ENCODE measurements around the gene HES3. TPM values are rescaled to one million over a fixed set of nuclear protein-coding genes. Genes with fewer than 3 reads are reported as not detected.
A peak's percentile ranks its signal among the peaks of the same experiment; 100 is the strongest.

HES3 gene
- total RNA-seq, 1 experiment from 2014 or later = not detected

- DNase-seq (ENCODE audit: low spot score) = no peak
Measured at GRCh38 chr1:6262555-6263420, 18.8 kb downstream of the HES3 start.

GRCh38 chr1:6263716-6264115 is 19.7 kb downstream of the HES3 start:
- no peak for DNase-seq (ENCODE audit: low spot score)

DNA sequence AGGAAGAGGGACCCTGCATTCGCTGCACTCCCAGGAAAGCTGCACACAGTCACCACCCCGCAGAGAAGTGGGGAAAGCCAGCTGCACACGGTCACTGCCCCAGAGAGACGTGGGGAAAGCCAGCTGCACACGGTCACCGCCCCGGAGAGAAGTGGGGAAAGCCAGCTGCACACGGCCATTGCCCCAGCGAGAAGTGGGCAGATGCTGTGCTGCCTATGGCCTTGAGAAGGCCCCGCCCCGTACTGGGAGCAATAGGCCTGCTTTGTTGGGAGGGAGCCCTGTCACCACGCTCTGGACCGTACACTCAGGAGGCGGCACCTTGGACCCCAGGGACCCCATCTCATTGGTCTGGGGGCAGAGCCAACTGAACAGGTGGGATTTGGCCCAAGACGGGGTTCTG is 21.2 kb downstream of the HES3 start:
- DNase-seq (ENCODE audit: low spot score) = no peak

GRCh38 chr1:6266641-6267040 is 22.7 kb downstream of the HES3 start:
- DNase-seq (ENCODE audit: low spot score) = no peak

DNA sequence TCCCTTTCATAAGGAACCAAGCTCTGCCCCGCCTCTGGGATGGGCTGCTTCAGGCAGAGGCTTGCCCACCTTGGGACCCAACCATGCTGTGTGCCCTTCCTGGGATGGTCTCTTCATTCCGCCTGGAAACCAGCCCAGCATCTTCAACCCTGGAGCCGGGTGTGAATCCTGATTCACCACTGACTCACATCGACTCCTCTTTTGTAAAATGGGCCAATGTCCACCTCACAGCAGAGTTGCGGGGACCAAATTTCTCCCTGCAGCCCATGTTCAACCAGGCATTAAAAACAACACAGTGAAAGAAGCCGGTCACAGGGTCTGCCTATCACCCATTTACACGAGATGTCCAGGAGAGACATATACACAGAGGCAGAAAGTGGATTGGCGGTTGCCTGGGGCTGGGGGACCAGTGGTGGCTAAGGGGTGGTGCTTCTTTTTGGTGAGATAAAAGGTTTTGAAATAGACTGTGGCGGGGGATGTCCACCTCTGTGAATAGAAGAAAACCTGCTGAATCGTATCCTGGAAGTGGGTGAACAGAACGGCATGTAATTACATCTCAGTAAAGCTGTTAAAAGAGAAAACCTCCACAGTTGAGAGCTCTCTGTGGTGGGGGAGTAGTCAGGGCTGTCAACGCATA is 23.8 kb downstream of the HES3 start:
- DNase-seq (ENCODE audit: low spot score) = no peak

DNA sequence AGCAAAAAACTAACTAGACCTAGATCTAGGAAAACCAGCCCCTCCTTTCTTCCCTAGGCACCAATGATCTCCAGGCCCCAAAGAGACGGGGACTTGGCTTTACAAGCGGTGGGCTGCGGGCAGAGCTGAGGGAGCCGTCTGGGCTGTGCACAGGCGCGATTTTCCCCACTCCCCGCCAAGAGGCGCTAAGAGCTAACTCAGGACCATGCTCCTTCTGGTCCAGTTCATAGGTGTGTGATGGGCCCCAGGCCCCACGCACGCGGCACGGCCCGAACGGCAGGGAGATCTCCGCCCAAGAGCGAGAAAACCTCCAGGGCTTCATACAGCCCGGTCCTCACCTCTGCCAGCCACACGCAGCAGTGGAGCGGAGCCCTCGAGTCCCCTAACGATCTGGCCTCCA is 24.4 kb downstream of the HES3 start:
- no peak for DNase-seq (ENCODE audit: low spot score)

GRCh38 chr1:6269296-6269695 is 25.3 kb downstream of the HES3 start:
- DNase-seq (ENCODE audit: low spot score) = no peak

- peak; percentile 59 for DNase-seq (ENCODE audit: low spot score)
Measured at GRCh38 chr1:6269720-6270400, 25.9 kb downstream of the HES3 start.

DNA sequence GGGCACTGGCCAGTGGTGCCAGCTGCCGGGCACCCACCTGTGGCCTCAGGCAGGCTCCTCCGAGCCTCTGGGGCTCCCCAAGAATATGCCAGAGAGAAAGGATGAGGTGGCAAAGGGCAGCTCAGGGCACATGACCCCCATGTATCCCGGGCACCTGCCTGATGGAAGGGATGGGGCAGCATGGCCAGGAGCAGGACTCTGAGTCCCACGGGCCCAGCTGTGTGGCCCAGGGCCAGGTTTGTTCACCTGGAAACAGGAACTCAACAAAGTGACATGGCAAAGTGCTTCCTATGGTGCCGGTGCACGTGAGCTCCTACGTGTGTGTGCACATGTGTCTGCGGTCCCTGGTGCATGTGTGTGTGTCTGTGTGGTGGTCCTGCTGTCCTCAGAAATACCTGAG is 26.4 kb downstream of the HES3 start:
- DNase-seq (ENCODE audit: low spot score) = peak; percentile 58

- no peak for DNase-seq (ENCODE audit: low spot score)
Measured at GRCh38 chr1:6271006-6271405, 27.0 kb downstream of the HES3 start.

DNA sequence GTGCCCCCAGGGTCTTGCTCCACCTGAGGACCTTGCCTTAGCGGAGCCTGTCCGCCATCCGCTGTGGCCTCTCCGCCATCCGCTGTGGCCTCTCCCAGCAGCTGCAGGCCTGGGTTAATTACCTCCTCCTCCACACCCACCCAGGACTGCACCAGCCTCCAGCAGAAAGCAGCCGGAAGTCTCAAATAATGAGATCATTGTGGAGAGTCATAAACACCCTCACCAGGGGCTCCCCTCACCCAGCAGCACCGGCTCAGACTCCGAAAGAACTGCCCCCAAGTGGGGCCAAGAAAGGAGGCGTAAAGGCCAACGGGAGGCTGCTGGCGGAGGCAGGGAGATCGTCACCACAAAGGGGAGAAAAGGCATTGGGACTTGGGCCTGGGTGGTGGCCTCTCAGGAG is 27.6 kb downstream of the HES3 start:
- no peak for DNase-seq (ENCODE audit: low spot score)

DNA sequence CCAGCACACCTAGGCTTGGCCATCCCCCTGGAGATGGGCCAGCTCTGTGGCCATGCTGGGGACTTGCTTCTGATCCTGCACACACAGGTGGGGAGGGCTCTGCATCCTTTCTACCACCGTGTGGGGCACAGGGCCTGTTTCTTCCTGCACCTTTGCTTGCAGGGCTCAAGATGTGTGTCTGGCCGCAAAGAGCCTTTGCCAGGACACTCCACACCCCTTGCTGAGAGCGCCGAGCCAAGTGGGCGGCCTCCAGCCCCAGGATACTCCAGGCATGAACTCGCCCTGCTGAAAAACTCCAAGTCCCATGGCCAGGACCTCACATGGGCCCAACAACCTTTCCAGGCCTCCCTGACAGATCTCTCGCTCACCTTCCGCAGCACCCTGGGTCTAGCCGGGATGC is 28.5 kb downstream of the HES3 start:
- no peak for DNase-seq (ENCODE audit: low spot score)

DNA sequence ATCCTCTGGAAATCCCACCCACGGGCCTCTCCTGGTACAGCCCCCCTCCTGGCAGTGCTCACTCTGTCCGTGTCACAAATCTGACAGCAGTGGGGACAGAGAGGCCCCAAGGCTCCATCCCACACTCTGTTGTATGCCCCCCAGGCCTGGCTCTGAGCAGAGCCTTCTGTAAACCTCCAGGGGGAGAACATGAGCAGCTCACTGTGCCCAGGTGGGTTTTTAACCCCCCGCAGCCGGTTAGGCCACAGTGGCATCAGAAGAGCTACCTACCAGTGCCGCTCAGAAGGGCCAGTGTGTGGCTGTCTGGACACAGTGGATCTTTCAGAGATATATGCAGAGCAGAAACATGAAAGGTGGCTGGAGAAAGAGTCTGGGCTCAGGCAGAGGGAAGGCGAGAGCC is 28.9 kb downstream of the HES3 start:
- no peak for DNase-seq (ENCODE audit: low spot score)

DNA sequence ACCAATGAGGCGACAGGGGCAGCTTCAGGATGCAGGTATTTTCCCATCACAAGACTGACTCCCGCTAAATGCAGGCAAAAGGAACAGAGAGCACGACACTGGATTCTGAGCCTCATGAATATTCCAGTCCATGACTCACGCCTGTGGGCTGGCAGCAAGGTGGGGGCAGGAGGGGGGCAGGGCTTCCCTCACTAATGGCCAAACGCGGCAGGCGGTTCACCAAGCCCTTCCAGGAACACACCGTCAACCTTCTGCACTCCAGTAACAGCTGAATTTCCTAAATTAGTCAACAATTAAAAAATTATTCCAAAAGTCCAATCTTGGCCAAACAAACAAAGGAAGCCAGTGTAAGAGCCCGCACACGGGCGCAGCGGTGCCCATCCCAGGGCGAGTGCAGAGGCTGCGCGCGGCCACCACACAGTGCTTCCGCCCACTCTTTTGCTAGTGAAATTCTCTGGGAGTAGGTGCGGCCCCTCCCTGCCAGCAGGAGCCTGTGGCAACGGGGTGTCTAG is 29.5 kb downstream of the HES3 start:
- DNase-seq (ENCODE audit: low spot score) = peak; percentile 57

- DNase-seq (ENCODE audit: low spot score) = no peak
Measured at GRCh38 chr1:6274102-6274501, 30.1 kb downstream of the HES3 start.

GRCh38 chr1:6274622-6275139 is 30.7 kb downstream of the HES3 start:
- no peak for DNase-seq (ENCODE audit: low spot score)

DNA sequence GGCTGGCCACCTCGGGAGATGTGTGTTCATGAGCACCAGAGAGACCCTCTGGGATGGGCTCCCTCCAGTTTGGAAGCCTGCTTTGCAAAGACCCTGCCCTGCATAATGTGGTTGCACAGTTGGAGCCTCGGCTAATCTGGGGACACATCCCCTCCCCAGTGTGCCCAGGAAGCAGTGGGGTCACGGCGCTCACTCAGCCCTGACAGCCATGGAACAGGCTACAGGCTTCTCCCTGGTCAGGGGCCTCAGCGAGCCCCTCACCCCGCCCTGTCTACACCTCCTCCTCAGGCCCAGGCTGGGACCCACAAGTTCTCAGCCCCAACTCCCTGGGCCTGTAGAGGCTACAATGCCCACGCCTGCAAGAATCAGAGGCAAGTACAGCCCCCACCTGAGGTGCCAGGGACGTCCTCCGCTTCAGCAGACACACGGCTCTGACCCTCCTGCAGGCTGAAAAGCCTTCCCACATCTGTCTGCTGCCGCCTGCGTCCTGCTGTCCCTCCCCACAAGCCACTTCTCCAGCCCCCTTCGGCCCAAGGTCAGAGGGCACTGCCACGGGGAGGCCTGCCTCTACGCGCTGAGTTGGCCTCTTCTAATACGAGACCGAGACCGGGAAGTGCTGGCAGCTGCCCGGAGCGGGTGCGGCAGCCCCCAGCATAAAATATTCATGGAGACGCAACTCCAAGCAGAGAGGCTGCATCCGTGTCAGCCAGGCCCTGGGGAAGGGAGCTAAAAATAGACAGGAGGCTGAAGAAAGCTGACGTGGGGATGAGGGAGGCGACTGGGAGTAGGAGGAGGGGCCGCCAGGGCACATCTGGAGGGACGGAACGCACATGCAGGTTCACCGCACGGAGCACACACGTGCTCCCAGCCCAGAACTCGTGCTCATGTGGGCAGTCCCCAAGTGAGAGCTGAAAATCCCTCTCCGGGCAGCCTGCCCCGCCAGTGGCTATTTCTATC is 32.1 kb downstream of the HES3 start:
- DNase-seq (ENCODE audit: low spot score) = no peak

GRCh38 chr1:6276811-6277555 is 33.0 kb downstream of the HES3 start:
- no peak for DNase-seq (ENCODE audit: low spot score)

DNA sequence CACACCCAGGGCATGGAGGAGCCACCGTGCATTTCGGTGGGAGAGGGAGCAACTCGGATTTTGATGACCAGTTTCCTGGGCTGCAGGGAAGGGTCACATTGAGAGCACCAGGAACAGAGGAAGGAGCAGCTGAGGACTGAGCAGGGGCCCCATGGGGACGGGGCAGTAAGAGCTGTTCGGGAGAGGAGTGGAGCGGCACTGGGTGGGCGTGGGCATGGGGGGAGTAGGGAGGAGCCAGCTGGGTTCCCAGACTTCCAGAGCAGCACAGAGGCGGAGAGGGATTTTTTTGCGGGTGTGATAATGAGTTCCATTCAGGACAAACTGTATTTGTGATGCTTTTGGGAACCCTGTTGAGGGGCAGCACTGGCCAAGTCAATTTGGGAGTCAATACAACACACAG is 34.3 kb downstream of the HES3 start:
- no peak for DNase-seq (ENCODE audit: low spot score)

DNA sequence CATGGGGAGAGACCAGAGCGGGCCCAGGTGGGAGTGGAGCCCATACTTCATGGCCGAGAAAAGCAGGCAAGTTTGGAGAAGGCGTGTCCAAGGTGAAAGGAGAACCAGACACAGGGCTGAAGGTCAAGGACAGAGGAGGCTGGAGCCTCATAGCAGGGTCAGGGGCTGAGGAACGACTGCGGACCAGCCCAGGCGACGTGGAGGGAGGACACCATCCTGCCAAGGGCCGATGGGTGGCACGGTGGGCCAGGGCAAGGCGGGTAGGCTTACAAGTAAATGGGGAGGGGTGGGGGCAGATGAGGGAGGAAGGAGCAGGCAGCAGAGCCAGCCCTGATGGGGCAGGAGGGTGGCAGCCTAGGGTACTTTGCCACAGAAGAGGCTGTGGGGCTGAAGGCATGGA is 35.1 kb downstream of the HES3 start:
- no peak for DNase-seq (ENCODE audit: low spot score)
